HG03432 (cell line): Measurements from ENCODE around the gene PDE4D.
"Not testable (repeated sequence)": the region's sequence is repeated elsewhere in the genome, so short reads cannot be mapped to it uniquely, and the experiment has no call there.

ENCODE experiments used
- ATAC-seq: cut with Tn5 transposase; IDR thresholded peaks from one replicate; pipeline ENCODE4 v1.9.1; 2021; ENCODE audit warnings: mild to moderate bottlenecking, moderate library complexity; ENCODE audit not compliant: unreplicated experiment

The PDE4D gene

GRCh38 chr5:59748036-59748663 lies 145.4 kb downstream of the PDE4D start:
- not testable (repeated sequence) for ATAC-seq

- no peak for ATAC-seq
Observed at GRCh38 chr5:59746241-59746765, 147.2 kb downstream of the PDE4D start.

DNA sequence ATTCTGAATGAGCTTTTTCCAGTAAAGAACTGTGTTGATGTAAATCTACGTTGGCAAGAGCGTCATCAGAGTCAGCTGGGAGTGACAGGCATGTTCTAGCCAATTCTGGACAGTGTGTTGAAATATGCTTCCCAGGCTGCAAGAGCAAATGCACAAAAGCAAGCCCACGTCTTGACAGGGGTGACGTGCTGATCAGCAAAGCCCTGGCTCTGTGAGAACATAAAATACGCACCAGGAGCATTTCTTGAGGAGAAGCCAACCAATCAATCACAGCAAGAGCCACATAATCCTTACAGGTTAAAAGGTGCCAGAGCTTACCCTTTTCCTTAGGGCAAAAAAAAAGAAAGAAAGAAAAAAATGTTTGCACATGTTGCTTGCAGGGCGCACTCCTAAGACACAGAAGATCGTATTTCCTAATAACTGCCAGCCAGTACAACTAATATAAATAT lies 148.1 kb downstream of the PDE4D start:
- ATAC-seq: no peak

- no peak for ATAC-seq
Observed at GRCh38 chr5:59744531-59744992, 149.0 kb downstream of the PDE4D start.

DNA sequence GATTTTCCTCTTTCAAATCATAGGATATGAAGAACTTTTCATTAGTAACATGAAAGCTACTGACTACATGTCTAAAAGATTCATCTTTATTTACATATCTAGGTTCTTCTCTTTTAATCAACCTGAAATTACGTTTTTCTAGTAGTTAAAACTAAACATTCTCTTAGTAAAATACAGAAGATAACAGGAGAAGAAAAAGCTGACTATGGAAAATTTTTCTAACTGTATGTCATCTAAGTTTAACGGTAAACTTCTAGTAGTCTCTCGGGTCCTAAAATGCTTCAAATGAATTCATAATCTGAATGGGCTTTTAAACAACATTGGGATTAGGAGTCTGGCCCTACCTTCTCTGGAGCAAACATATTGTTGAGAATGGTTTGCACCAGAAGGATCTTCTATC lies 151.9 kb downstream of the PDE4D start:
- ATAC-seq: no peak

DNA sequence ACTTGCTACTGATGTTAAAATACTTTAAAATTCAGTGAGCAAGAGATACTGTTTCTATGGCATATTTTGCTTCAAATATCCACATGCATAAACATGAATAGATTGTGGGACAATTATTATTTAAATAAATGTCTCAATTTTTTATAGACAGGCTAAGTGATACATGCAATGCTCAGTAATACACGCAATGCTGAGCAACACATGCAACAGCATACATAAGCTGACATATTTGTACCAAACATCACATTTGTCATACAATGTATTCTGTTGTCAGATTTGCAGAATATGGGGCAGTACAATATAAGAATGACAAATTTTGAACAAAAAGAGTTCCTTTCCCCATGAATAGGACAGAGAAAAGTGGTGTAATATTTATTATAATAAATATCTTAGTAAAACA lies 155.5 kb downstream of the PDE4D start:
- no peak for ATAC-seq

DNA sequence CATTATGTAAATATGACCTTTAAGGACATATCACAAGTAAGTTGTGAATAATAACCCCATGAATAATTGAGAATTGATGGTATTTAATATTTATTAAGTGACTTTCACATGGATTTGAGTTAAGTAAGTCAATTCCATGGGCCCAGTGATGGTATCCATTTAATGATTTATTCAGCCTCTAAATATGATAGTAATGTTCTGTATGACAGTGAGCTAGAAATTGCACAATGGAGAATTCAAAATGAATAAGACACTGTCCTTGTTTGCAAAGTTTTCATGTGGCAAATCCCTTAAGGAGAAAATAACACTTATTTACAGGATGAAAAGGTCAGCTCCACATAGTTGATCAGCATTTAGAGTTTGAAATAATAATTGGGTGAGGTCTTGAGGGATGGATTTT lies 160.7 kb downstream of the PDE4D start:
- no peak for ATAC-seq

DNA sequence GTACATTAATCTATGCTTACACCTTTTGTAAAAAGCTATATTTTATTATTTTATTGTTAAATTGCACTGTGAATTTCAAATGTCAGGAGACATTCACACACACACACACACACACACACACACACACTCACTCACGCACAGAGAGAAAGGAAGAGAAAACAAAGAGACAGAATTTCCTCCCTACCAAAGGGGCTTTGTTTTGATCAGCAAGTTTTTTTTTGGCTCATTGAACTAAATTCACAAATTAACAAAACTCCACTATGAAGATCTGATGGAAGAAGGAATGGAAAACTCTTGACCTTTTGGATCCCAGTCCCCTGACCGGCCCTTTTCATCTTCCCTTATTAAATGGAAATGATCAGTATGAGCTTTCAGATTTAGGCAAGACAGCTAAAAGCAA lies 161.2 kb downstream of the PDE4D start:
- ATAC-seq: no peak

- ATAC-seq: no peak
Observed at GRCh38 chr5:59731809-59732208, 161.7 kb downstream of the PDE4D start.

GRCh38 chr5:59729820-59730219 lies 163.7 kb downstream of the PDE4D start:
- no peak for ATAC-seq

DNA sequence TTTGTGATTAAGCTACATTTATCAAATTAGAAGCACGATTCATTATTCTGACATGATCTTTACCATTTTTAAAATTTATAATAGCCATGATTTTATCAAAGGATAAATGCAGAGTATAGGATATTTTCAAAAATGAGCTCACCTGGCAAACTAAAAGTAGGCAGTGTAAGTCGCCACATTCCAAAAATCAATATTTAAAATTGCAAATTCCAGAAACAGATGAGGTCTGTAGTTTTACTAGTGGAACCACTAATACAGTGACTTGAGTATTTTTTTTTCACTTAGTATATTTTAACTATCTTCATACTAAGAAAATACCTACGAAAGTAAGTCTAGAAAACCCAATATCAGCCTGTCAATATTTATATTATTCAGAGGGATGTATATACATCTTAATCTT lies 164.2 kb downstream of the PDE4D start:
- no peak for ATAC-seq

DNA sequence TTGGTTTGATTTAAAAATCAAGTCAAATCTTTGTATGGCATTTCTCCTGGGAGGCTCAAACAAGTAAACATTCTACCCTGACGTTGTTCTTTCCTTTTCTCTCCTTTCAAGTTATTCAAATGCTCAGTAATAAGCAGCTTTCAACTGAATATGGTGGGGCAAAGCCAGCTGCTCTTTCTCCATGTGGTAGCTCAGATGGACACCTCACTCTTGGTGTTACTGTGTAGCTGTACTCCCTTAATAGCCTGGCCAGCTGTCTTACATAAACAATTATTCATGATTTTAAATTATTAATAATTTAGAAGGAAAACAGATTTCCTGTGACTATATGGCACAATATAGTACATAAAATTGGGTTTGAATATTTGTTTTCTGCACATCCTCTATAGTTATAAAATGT lies 165.2 kb downstream of the PDE4D start:
- ATAC-seq: no peak

DNA sequence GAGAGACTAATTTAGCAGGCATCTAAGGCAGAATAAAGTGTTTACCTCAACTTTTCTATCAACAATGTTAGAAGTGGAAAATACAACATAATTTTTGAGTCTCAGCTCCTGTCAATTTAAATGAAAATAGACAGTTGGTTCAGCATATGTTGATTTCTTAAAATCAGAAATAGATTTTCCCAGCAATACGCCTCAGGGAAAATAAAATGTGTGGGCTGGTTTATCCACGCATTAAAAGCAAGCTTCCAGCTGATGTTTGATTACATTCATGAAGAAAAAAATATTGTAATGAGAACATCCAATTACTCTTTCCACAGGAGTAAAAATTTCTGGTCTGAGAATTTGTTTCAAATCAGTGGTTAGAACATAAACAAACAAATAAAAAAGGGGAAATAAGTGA lies 166.3 kb downstream of the PDE4D start:
- no peak for ATAC-seq

DNA sequence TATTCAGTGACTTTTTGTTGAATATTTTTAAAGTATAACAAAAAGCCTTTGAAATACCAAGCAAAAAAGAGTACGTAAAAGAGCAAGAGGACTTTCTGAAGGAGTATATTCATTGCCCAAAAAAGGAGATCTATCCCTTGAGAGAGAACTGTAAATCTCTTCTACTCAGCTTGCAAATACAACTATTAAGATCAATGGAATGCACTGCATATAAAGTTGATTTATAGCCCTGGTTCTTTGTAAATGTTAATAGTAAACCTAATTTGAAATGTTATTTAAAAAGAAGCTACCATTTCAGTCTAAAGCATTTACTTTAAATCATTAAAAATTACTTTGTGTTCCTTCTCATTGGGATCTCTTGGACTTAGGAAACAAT lies 168.1 kb downstream of the PDE4D start:
- ATAC-seq: no peak

GRCh38 chr5:59724482-59725391 lies 168.8 kb downstream of the PDE4D start:
- no peak for ATAC-seq

DNA sequence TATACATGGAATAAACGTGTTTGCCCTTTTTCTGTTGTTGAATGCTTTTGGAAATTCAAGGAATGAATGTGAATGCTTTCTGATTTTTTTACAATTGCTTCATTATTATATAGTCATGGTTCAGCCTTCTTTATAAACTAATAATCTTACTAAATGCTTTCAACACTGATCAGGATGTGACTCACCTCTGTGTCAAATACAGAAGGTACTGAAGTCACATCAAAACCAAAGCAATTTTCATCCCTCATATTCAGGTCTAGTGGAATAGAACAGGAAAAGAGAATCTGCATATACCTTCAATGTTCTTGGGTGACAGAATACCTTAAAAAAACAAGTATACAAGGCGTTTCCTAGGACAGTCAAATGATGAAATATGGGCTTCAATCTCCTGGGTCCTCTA lies 170.7 kb downstream of the PDE4D start:
- ATAC-seq: no peak

DNA sequence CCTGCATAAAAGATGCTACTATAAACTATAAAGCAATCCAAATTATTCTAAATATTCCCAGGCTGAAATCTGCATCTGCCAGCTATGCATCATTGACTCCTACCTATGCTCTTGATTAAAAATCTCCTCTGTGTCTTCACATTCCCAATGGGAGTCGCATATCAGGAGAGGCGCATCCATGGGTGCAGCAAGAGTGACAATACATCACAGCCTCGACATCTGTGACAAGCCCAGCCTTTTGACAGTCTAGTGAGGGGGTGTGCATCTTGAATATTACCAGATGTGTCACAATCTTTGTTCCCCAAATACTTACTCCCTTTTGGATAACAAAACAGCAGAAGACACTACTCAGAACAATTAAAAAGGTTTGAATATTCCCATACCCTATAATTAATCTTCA lies 171.8 kb downstream of the PDE4D start:
- ATAC-seq: no peak

DNA sequence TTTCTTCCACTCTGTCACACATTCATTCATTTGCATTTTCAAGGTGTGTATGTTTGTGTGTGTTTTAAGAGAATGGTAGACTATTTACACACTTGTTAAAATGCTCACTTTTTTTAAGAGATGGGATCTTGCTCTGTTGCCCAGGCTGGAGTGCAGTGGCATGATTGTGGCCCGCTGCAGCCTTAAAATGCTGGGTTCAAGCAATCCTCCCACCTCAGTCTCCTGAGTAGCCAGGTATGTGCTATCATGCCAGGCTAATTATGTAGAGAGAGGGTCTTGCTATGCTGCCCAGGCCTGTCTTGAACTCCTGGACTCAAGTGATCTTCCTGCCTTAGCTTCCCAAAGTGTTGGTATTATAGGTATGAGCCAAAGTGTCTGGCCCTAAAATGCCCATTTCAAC lies 173.5 kb downstream of the PDE4D start:
- no peak for ATAC-seq

DNA sequence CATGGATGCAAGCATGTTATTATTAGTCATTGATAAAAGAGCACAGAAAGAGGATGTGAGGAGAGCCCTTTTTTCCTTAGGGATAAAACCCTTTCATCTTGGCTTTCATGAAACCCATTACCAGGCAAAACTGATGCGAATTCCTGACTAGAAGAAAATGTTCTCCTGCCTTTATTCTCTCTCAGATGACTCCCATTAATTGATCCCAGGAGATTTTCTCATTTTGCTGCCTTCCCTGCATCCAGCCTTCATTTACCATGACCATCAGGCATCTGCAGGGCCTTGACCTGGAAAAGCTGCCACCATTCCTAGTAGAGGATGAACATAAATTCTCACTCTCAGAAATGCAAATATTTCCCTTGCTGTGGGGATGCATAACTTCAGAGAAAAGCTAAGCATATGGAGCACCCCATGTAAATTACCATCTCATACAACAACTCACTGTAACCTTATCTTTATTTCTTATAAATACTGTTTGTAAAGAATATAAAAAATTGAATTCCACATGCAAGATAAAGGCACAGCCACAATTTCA lies 176.5 kb downstream of the PDE4D start:
- ATAC-seq: no peak

DNA sequence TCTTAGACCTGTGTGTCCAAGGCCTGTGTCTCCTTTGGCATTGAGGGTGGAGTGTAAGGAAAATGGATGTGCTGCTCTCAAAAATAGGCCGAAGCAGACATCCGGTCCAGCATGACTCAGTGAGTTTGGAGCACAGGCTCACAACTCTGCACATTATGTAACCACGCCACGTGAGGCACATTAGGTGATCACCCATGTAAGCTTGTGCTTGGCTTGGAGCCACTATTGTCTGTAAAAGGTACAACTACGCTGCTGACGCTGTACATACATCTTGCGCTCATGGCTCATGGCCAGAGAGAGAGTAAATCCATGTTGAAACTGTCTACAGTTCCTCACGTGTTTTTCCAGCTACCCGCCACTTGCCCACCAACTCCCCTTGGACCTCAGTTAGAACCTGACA lies 177.5 kb downstream of the PDE4D start:
- no peak for ATAC-seq

- ATAC-seq: no peak
Observed at GRCh38 chr5:59715228-59715627, 178.3 kb downstream of the PDE4D start.

DNA sequence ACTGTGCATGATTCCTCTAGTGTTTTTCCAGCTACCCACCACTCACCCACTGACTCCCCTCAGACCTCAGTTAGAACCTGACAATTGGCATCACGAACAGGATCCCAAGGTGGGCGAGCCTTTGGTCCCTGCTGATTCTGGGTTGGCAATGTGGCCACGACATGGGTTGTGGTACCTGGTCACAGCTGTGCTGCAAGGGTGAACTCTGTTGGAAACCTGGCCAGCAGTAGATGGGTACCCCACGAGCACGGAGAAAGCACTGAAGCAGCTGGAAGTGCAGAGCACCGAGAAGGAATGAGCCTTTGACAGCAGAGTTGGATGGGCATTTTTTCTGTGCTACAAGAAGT lies 180.1 kb downstream of the PDE4D start:
- ATAC-seq: no peak
